SK-N-SH treated with all-trans-retinoic acid at 6 μM for 48 hours (cell line): ENCODE results near the gene PSMD3.
"Not testable (repeated sequence)": the region's sequence is repeated elsewhere in the genome, so short reads cannot be mapped to it uniquely, and the experiment has no call there.

Experiments
- ISL1 ChIP-seq: fragments of 250-450 bp; sonication (Bioruptor Pico); IDR thresholded peaks from 2 replicates; pipeline ENCODE4 v2.1.2; 2022; ENCODE audit warnings: mild to moderate bottlenecking, moderate library complexity
- OSR1 ChIP-seq: fragments of 250-450 bp; sonication (Bioruptor Pico); IDR thresholded peaks from 2 replicates; pipeline ENCODE4 v1.8.0; 2022; ENCODE audit warnings: moderate library complexity, mild to moderate bottlenecking, inconsistent platforms
- RARB ChIP-seq: fragments of 250-450 bp; sonication (Bioruptor Pico); IDR thresholded peaks from 2 replicates; pipeline ENCODE4 v1.8.0; 2021; ENCODE audit warnings: mild to moderate bottlenecking, moderate library complexity
- TF ChIP-seq, protein P1 (sequence below): fragments of 250-450 bp; sonication (Bioruptor Pico); IDR thresholded peaks from 2 replicates; pipeline ENCODE4 v1.8.0; 2020; ENCODE audit warnings: mild to moderate bottlenecking, moderate library complexity, borderline replicate concordance

DNA sequence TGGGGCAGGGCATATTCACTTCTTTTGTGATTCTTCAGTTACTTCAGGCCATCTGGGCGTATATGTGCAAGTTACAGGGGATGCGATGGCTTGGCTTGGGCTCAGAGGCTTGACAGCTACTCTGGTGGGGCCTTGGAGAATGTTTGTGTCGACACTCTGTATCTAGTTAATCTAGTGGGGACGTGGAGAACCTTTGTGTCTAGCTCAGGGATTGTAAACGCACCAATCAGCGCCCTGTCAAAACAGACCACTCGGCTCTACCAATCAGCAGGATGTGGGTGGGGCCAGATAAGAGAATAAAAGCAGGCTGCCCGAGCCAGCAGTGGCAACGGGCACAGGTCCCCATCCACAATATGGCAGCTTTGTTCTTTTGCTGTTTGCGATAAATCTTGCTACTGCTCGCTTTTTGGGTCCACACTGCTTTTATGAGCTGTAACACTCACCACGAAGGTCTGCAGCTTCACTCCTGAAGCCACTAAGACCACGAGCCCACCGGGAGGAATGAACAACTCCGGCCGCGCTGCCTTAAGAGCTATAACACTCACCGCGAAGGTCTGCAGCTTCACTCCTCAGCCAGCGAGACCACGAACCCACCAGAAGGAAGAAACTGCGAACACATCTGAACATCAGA is 31.5 kb downstream of the PSMD3 start:
- not testable (repeated sequence) for TF ChIP-seq RARB, ISL1, OSR1 (CRISPR knock-in tag)
- TF ChIP-seq, protein P1, sequence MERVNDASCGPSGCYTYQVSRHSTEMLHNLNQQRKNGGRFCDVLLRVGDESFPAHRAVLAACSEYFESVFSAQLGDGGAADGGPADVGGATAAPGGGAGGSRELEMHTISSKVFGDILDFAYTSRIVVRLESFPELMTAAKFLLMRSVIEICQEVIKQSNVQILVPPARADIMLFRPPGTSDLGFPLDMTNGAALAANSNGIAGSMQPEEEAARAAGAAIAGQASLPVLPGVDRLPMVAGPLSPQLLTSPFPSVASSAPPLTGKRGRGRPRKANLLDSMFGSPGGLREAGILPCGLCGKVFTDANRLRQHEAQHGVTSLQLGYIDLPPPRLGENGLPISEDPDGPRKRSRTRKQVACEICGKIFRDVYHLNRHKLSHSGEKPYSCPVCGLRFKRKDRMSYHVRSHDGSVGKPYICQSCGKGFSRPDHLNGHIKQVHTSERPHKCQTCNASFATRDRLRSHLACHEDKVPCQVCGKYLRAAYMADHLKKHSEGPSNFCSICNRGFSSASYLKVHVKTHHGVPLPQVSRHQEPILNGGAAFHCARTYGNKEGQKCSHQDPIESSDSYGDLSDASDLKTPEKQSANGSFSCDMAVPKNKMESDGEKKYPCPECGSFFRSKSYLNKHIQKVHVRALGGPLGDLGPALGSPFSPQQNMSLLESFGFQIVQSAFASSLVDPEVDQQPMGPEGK (CRISPR knock-in tag), result not testable (repeated sequence)
